Adipose tissue (tissue), 3 donors: ENCODE measurements around the gene ZNF616. TPM values are rescaled to one million over a fixed set of nuclear protein-coding genes. Genes with fewer than 3 reads are reported as not detected.

Experiments
- H3K27ac ChIP-seq: one replicate; pipeline ENCODE4 v1.5.1; 2013; ENCODE audit warnings: low read depth, low read length
- WGBS, 3 donors: extraction: QIAGEN DNeasy Blood & Tissue Kit; methylation state at CpG; one replicate each; pipeline ENCODE4 v1.1.7; 2013; 5-methylcytosine and 5-hydroxymethylcytosine counted together
- polyA plus RNA-seq, 3 donors: library from polyadenylated mRNA; stranded (reverse); fragments of 200-250 nt; gene quantifications; one replicate each; pipeline ENCODE4 v1.2.3, GENCODE V29; 2013
- donor health status: healthy with polysubstance abuse.
- donor health status: Bipolar disorder and iron deficiency.
- donor health status: healthy.

The ZNF616 gene
- 1 to 10 TPM; 2.1 to 3.2 (median 2.2) TPM for polyA plus RNA-seq

- 0% methylated on average over 49 of the region's 49 CpGs for WGBS, 3 donors
- H3K27ac ChIP-seq: peak within 1 kb of the TSS; percentile 17
These were observed at the start of gene ZNF616 for GRCh38 chr19:52139252-52140031. TSS of gene ZNF616 (minus strand) at chr19:52139938. CDS start at chr19:52130512, 9,426 bp downstream.

- H3K27ac ChIP-seq: no peak overlapping the region
- WGBS, 3 donors: 1 to 7% (median 4%) methylated on average over 32 of the region's 32 CpGs
These were observed 49.3 kb upstream of the ZNF616 start for GRCh38 chr19:52188822-52189734.

GRCh38 chr19:52187407-52187806, 47.7 kb upstream of the ZNF616 start:
- WGBS, 3 donors: 99 to 100% (median 100%) methylated on average over 1 of the region's 1 CpG
- no peak overlapping the region for H3K27ac ChIP-seq

GRCh38 chr19:52176574-52176973, 36.8 kb upstream of the ZNF616 start:
- WGBS, 3 donors: 50 to 82% (median 81%) methylated on average over 10 of the region's 10 CpGs
- no peak overlapping the region for H3K27ac ChIP-seq

- WGBS, 3 donors: 96 to 100% (median 98%) methylated on average over 1 of the region's 1 CpG
- no peak overlapping the region for H3K27ac ChIP-seq
These were observed 32.6 kb upstream of the ZNF616 start for GRCh38 chr19:52172347-52172746.

GRCh38 chr19:52171321-52172169, 31.8 kb upstream of the ZNF616 start, which contains the start of gene ZNF836:
TSS of gene ZNF836 (minus strand) at chr19:52171621. CDS start at chr19:52168072, 3,549 bp downstream.
- WGBS, 3 donors: 4 to 7% (median 6%) methylated on average over 37 of the region's 37 CpGs

GRCh38 chr19:52170863-52171320, 31.2 kb upstream of the ZNF616 start:
- WGBS, 3 donors: 0% methylated on average over 22 of the region's 22 CpGs
- H3K27ac ChIP-seq: no peak overlapping the region

More at GRCh38 chr19:52171321-52172169, 31.8 kb upstream of the ZNF616 start, which contains the start of gene ZNF836:
- no peak within 1 kb of the TSS for H3K27ac ChIP-seq

GRCh38 chr19:52170304-52170703, 30.6 kb upstream of the ZNF616 start:
- WGBS, 3 donors: 7 to 14% (median 12%) methylated on average over 5 of the region's 5 CpGs
- no peak overlapping the region for H3K27ac ChIP-seq

- no peak overlapping the region for H3K27ac ChIP-seq
- 95 to 98% (median 97%) methylated on average over 15 of the region's 15 CpGs for WGBS, 3 donors
These were observed 16.0 kb upstream of the ZNF616 start for GRCh38 chr19:52155596-52156359.

- no peak overlapping the region for H3K27ac ChIP-seq
These were observed 8.5 kb upstream of the ZNF616 start for GRCh38 chr19:52148256-52148655.

- no peak overlapping the region for H3K27ac ChIP-seq
- 80 to 92% (median 85%) methylated on average over 3 of the region's 3 CpGs for WGBS, 3 donors
These were observed 2.4 kb upstream of the ZNF616 start for GRCh38 chr19:52142001-52142595.

GRCh38 chr19:52141203-52141602, 1.5 kb upstream of the ZNF616 start:
- 64 to 90% (median 89%) methylated on average over 2 of the region's 2 CpGs for WGBS, 3 donors
- H3K27ac ChIP-seq: no peak overlapping the region

GRCh38 chr19:52140032-52140710, 433 bp upstream of the ZNF616 start:
- no peak overlapping the region for H3K27ac ChIP-seq
- 5 to 18% (median 16%) methylated on average over 22 of the region's 22 CpGs for WGBS, 3 donors

GRCh38 chr19:52138983-52139251, 821 bp downstream of the ZNF616 start:
- 0 to 1% (median 0%) methylated on average over 7 of the region's 7 CpGs for whole genome bisulfite sequencing, 3 donors
- H3K27ac ChIP-seq: no peak overlapping the region

- H3K27ac ChIP-seq: no peak overlapping the region
- 8 to 11% (median 8%) methylated on average over 14 of the region's 14 CpGs for WGBS, 3 donors
These were observed 1.3 kb downstream of the ZNF616 start for GRCh38 chr19:52138278-52138982.

- WGBS, 3 donors: 98 to 100% (median 99%) methylated on average over 3 of the region's 3 CpGs
- H3K27ac ChIP-seq: no peak overlapping the region
These were observed 19.5 kb downstream of the ZNF616 start for GRCh38 chr19:52120286-52120685.
